Urothelium cell line (cell line): Measurements from ENCODE around the gene EPN2.
"Not testable (repeated sequence)": the region's sequence is repeated elsewhere in the genome, so short reads cannot be mapped to it uniquely, and the experiment has no call there.

Source experiments
- DNase-seq: peaks from one replicate; pipeline ENCODE4 v3.0.0; 2011; ENCODE audit warnings: low spot score, mixed read lengths
- FAIRE-seq: peaks from 2 replicates; lab custom pipeline; 2011; peaks lifted over from hg19 to GRCh38; lab: Jason Lieb, UNC

The EPN2 gene

GRCh38 chr17:19264681-19265080 lies 27.5 kb downstream of the EPN2 start:
- FAIRE-seq, result no peak

GRCh38 chr17:19265755-19266154 lies 28.6 kb downstream of the EPN2 start:
- DNase-seq (no peak), FAIRE-seq (no peak)

More at GRCh38 chr17:19264681-19265080, 27.5 kb downstream of the EPN2 start:
- no peak for DNase-seq

GRCh38 chr17:19268611-19269010 lies 31.4 kb downstream of the EPN2 start:
- DNase-seq, result no peak
- no peak for FAIRE-seq

- FAIRE-seq, result no peak
- no peak for DNase-seq
Measured at GRCh38 chr17:19269106-19269505, 31.9 kb downstream of the EPN2 start.

GRCh38 chr17:19269641-19270040 lies 32.5 kb downstream of the EPN2 start:
- FAIRE-seq (no peak), DNase-seq (no peak)

- FAIRE-seq (no peak), DNase-seq (no peak)
Measured at GRCh38 chr17:19270347-19270703, 33.2 kb downstream of the EPN2 start.

GRCh38 chr17:19270704-19271611 lies 33.8 kb downstream of the EPN2 start:
- DNase-seq, result no peak
- no peak for FAIRE-seq

GRCh38 chr17:19271780-19272357 lies 34.7 kb downstream of the EPN2 start:
- DNase-seq, result no peak
- no peak for FAIRE-seq

- DNase-seq, result no peak
Measured at GRCh38 chr17:19273731-19274130, 36.6 kb downstream of the EPN2 start.

GRCh38 chr17:19274893-19275292 lies 37.7 kb downstream of the EPN2 start:
- FAIRE-seq, result no peak
- DNase-seq, result no peak

More at GRCh38 chr17:19273731-19274130, 36.6 kb downstream of the EPN2 start:
- no peak for FAIRE-seq

GRCh38 chr17:19275457-19276127 lies 38.4 kb downstream of the EPN2 start:
- no peak for FAIRE-seq
- no peak for DNase-seq

- not testable (repeated sequence) for DNase-seq, FAIRE-seq
Measured at GRCh38 chr17:19278284-19278683, 41.1 kb downstream of the EPN2 start.

- FAIRE-seq (no peak), DNase-seq (no peak)
Measured at GRCh38 chr17:19278729-19279128, 41.6 kb downstream of the EPN2 start.

- FAIRE-seq, result no peak
- no peak for DNase-seq
Measured at GRCh38 chr17:19281161-19281560, 44.0 kb downstream of the EPN2 start.

- FAIRE-seq (no peak), DNase-seq (no peak)
Measured at GRCh38 chr17:19284005-19284959, 47.1 kb downstream of the EPN2 start.

- FAIRE-seq, result no peak
- no peak for DNase-seq
Measured at GRCh38 chr17:19285213-19285900, 48.2 kb downstream of the EPN2 start.

GRCh38 chr17:19286751-19287341 lies 49.7 kb downstream of the EPN2 start:
- FAIRE-seq (no peak), DNase-seq (no peak)

GRCh38 chr17:19287651-19288050 lies 50.5 kb downstream of the EPN2 start:
- DNase-seq (no peak), FAIRE-seq (no peak)

- DNase-seq (peak; percentile 75), FAIRE-seq (no peak)
Measured at GRCh38 chr17:19288453-19288852, 51.3 kb downstream of the EPN2 start.
